HepG2 (cell line): ENCODE results near the gene ARL16. TPM values are rescaled to one million over a fixed set of nuclear protein-coding genes. Genes with fewer than 3 reads are reported as not detected.

Experiments used
- ESRRA ChIP-seq: sonication (generic); formaldehyde crosslinking; IDR thresholded peaks from 2 replicates; pipeline ENCODE4 v1.5.1; 2020; ENCODE audit warnings: mild to moderate bottlenecking, low read depth, missing genetic modification reagents
- FOXO1 ChIP-seq: sonication (generic); formaldehyde crosslinking; IDR thresholded peaks from 2 replicates; pipeline ENCODE4 v1.4.0; 2020; ENCODE audit warnings: missing genetic modification reagents
- GATAD2A ChIP-seq: IDR thresholded peaks from 2 replicates; pipeline ENCODE4 v1.6.1; 2016
- JUNB ChIP-seq: sonication (generic); formaldehyde crosslinking; IDR thresholded peaks from 2 replicates; pipeline ENCODE4 v1.8.0; 2022; ENCODE audit warnings: missing genetic modification reagents, mild to moderate bottlenecking, borderline replicate concordance
- MXI1 ChIP-seq: IDR thresholded peaks from 3 replicates; pipeline ENCODE4 v1.6.1; 2012; ENCODE audit warnings: low read depth, low read length, inconsistent platforms, borderline replicate concordance
- NAIF1 ChIP-seq: sonication (generic); formaldehyde crosslinking; IDR thresholded peaks from 2 replicates; pipeline ENCODE4 v1.5.0; 2020; ENCODE audit warnings: mild to moderate bottlenecking, missing genetic modification reagents, borderline replicate concordance
- NR2C2 ChIP-seq: sonication (generic); formaldehyde crosslinking; IDR thresholded peaks from 2 replicates; pipeline ENCODE4 v1.4.0; 2020; ENCODE audit warnings: missing genetic modification reagents, mild to moderate bottlenecking, moderate library complexity, borderline replicate concordance
- NRL ChIP-seq: sonication (generic); formaldehyde crosslinking; IDR thresholded peaks from 2 replicates; pipeline ENCODE4 v1.5.0; 2020; ENCODE audit warnings: missing genetic modification reagents, mild to moderate bottlenecking, moderate library complexity, borderline replicate concordance
- PCBP1 ChIP-seq: fragments of 200-400 bp; formaldehyde crosslinking; IDR thresholded peaks from 2 replicates; pipeline ENCODE4 v1.6.1; 2017; ENCODE audit warnings: mild to moderate bottlenecking, low read depth, low read length, borderline replicate concordance
- SMARCE1 ChIP-seq: fragments of 450-650 bp; IDR thresholded peaks from 2 replicates; pipeline ENCODE4 v1.6.1; 2017; ENCODE audit warnings: borderline replicate concordance
- SRF ChIP-seq: IDR thresholded peaks from 2 replicates; pipeline ENCODE4 v1.6.1; 2011; ENCODE audit warnings: mild to moderate bottlenecking, low read depth, low read length, moderate library complexity
- TEAD3 ChIP-seq: optimal IDR thresholded peaks from 2 replicates; pipeline ENCODE3; 2016; ENCODE audit warnings: borderline replicate concordance
- THAP8 ChIP-seq: sonication (generic); formaldehyde crosslinking; IDR thresholded peaks from 2 replicates; pipeline ENCODE4 v1.5.1; 2020; ENCODE audit warnings: missing genetic modification reagents, mild to moderate bottlenecking, borderline replicate concordance
- ZBTB7A ChIP-seq: sonication (generic); formaldehyde crosslinking; IDR thresholded peaks from 2 replicates; pipeline ENCODE4 v1.8.0; 2022; ENCODE audit warnings: mild to moderate bottlenecking, missing genetic modification reagents
- ZNF253 ChIP-seq: sonication (generic); formaldehyde crosslinking; IDR thresholded peaks from 2 replicates; pipeline ENCODE4 v1.8.0; 2022; ENCODE audit warnings: mild to moderate bottlenecking, missing genetic modification reagents, borderline replicate concordance
- ZNF275 ChIP-seq: sonication (generic); formaldehyde crosslinking; IDR thresholded peaks from 2 replicates; pipeline ENCODE4 v1.8.0; 2022; ENCODE audit warnings: missing genetic modification reagents, mild to moderate bottlenecking, inconsistent platforms, borderline replicate concordance
- ZNF430 ChIP-seq: sonication (generic); formaldehyde crosslinking; IDR thresholded peaks from 2 replicates; pipeline ENCODE4 v1.9.0; 2021; ENCODE audit warnings: mild to moderate bottlenecking, missing genetic modification reagents
- ZNF597 ChIP-seq: sonication (generic); formaldehyde crosslinking; IDR thresholded peaks from 2 replicates; pipeline ENCODE4 v1.5.0; 2020; ENCODE audit warnings: missing genetic modification reagents
- ZSCAN21 ChIP-seq: sonication (generic); formaldehyde crosslinking; IDR thresholded peaks from 2 replicates; pipeline ENCODE4 v1.8.0; 2022; ENCODE audit warnings: mild to moderate bottlenecking, missing genetic modification reagents, moderate library complexity, borderline replicate concordance
- ZSCAN29 ChIP-seq: sonication (generic); formaldehyde crosslinking; conservative IDR thresholded peaks from 2 replicates; pipeline ENCODE4 v1.4.0; 2020; ENCODE audit warnings: mild to moderate bottlenecking, missing genetic modification reagents
- ZZZ3 ChIP-seq: sonication (generic); formaldehyde crosslinking; IDR thresholded peaks from 2 replicates; pipeline ENCODE4 v1.4.0; 2020; ENCODE audit warnings: missing genetic modification reagents, mild to moderate bottlenecking, borderline replicate concordance
- polyA plus RNA-seq, 8 experiments: library from polyadenylated mRNA; depleted of rRNA in 3 of 8; stranded (reverse) in 7 of 8; unstranded in 1 of 8; fragments of >200 nt; fragmentation: Illumina TruSeq in 4 of 8; extraction: Trizol in 4 of 8; gene quantifications; 2 replicates each; pipeline versions ENCODE4 v1.2.1 to v1.2.3, GENCODE V29; 2011 to 2016; ENCODE audit warnings: low read depth in 4 of 8, missing spikeins in 1 of 8, mixed read lengths in 1 of 8; ENCODE audit not compliant: insufficient read depth in 1 of 8
- total RNA-seq, 5 experiments: library from RNA; depleted of rRNA; stranded (reverse); fragments of >200 nt; fragmentation: Illumina TruSeq; extraction: Trizol; gene quantifications; 2 replicates each; pipeline ENCODE4 v1.2.3, GENCODE V29; 2016; ENCODE audit warnings: low read depth in 1 of 5
- TF ChIP-seq, protein P1 (sequence below): sonication (generic); formaldehyde crosslinking; IDR thresholded peaks from 2 replicates; pipeline ENCODE4 v1.5.1; 2020; ENCODE audit warnings: mild to moderate bottlenecking, moderate library complexity, missing genetic modification reagents
- TF ChIP-seq, protein P2 (sequence below): IDR thresholded peaks from 2 replicates; pipeline ENCODE4 v1.6.1; 2016; ENCODE audit warnings: missing compliant biosample characterization, missing genetic modification reagents, borderline replicate concordance

The ARL16 gene
- total and polyA plus RNA-seq, 2 of the 13 experiments (the other 11 are each of a cell fraction or from before 2014, with no cell fraction given), result 20.8 to 30.8 TPM

DNA sequence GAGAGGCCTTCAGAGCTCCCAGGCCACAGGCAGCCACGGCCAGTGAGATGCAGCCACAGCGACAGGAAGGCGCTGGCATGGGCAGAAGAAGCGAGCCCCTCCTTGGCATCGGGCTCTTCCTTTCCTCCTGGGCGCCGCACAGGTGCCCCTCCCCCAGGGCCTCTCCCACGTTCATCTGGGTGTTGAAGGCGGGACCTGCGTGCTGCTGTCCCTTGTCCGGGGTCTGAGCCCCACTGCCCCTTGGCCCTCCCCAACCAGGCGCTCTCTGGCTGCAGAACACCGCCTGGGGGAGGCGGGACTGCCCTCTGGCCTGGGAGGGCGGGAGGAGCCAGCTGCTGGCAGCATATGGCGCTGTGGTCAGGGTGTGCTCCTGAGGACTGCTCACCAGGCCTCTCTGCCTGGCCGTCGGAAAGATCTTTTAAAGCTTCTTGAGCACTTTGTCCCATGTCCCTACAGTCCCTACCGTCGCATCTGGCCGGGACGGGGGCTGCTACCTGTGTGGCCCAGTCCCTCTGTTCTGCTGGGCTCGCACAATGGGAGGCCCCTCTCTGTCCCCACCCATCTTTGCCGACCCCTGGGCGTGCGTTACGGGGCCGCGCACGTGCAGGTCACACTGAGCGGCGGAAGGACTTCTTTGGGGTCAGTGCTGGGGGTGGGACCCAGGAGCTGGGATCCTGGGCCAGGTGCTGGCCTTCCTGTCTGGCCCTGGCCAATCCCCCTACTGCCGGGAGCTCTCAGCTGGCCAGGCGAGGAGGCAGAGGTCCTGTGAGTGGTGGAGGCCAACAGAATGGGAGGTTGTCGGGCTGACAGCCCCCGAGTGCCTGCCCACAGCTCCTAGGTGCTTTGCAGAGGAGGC, 30.2 kb upstream of the ARL16 start (continued):
- TF ChIP-seq, protein P1, sequence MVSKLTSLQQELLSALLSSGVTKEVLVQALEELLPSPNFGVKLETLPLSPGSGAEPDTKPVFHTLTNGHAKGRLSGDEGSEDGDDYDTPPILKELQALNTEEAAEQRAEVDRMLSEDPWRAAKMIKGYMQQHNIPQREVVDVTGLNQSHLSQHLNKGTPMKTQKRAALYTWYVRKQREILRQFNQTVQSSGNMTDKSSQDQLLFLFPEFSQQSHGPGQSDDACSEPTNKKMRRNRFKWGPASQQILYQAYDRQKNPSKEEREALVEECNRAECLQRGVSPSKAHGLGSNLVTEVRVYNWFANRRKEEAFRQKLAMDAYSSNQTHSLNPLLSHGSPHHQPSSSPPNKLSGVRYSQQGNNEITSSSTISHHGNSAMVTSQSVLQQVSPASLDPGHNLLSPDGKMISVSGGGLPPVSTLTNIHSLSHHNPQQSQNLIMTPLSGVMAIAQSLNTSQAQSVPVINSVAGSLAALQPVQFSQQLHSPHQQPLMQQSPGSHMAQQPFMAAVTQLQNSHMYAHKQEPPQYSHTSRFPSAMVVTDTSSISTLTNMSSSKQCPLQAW (CRISPR knock-in tag), result peak; percentile 93
- peak; percentile 81; the same call in 1 of the 2 replicates for TF ChIP-seq ZNF430 (CRISPR knock-in tag)
- TF ChIP-seq NR2C2 (CRISPR knock-in tag), result peak; percentile 99
- no peak for TF ChIP-seq SMARCE1
- TF ChIP-seq, protein P2, sequence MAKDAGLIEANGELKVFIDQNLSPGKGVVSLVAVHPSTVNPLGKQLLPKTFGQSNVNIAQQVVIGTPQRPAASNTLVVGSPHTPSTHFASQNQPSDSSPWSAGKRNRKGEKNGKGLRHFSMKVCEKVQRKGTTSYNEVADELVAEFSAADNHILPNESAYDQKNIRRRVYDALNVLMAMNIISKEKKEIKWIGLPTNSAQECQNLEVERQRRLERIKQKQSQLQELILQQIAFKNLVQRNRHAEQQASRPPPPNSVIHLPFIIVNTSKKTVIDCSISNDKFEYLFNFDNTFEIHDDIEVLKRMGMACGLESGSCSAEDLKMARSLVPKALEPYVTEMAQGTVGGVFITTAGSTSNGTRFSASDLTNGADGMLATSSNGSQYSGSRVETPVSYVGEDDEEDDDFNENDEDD, result peak; percentile 90; the same call in 1 of the 2 replicates
- TF ChIP-seq MXI1, result peak; percentile 55; the same call in 1 of the 3 replicates
- peak; percentile 77; the same call in 1 of the 2 replicates for TF ChIP-seq ZNF253 (CRISPR knock-in tag)
- TF ChIP-seq THAP8 (CRISPR knock-in tag), result peak; percentile 70; the same call in 1 of the 2 replicates
- no peak for TF ChIP-seq SRF
- TF ChIP-seq NRL (CRISPR knock-in tag), result peak; percentile 90; the same call in 1 of the 2 replicates
- TF ChIP-seq NAIF1, result no peak
- TF ChIP-seq ZSCAN29 (CRISPR knock-in tag), result no peak
- peak; percentile 71 for TF ChIP-seq GATAD2A (CRISPR knock-in tag)
- no peak; the same call in none of the 2 replicates for TF ChIP-seq FOXO1 (CRISPR knock-in tag)
- peak; percentile 23; the same call in 1 of the 2 replicates for TF ChIP-seq PCBP1
- TF ChIP-seq TEAD3, result no peak
- no peak for TF ChIP-seq ZNF275 (CRISPR knock-in tag)
- peak; percentile 91 for TF ChIP-seq ZSCAN21 (CRISPR knock-in tag)
- TF ChIP-seq ESRRA (CRISPR knock-in tag), result no peak; the same call in none of the 2 replicates
- TF ChIP-seq ZZZ3 (CRISPR knock-in tag), result 0 out of 2 replicates have a peak, but pooled peaks have one; percentile 29
- TF ChIP-seq ZBTB7A (CRISPR knock-in tag), result peak; percentile 92
- TF ChIP-seq JUNB (CRISPR knock-in tag), result no peak
- no peak for TF ChIP-seq ZNF597 (CRISPR knock-in tag)
